ENCODE results near the gene TMEM59.

The TMEM59 gene

DNA sequence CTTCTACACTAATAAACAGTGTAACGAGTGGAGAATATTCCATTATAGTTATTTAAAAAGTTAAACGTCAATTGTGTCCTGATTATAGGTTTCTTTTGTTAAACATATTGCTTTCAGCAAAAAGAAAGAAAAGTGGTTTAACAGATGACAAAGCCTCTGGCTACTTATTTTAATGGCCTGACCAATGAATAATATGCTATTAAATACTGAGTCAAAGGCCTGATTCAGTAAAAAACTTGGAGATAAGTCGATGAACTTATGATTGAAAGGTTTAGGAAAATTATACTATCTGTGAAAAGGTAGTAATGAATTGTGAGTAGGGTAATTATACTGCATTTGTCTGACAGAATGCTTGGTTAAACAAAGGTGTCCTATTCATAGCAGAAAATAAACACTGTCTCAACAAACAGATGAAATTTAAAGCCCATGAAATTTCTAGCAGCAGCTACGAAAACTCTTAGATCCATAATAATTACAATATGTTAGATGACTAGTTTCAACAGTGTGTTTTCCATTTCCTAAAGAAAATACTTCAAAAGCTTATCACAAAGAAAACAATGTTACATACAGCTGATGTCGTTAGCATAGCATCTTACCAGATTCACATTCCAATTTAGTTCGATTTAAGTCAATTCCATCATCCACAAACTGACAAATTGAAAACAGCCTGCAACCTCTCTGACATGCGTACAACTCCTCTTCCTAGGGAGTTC is 6.2 kb downstream of the TMEM59 start:
- no peak overlapping the region for H4K8ac ChIP-seq (ENCODE audit: low read depth, low read length)
- no peaks in the 10 kb centered on the region for H3K9me3 ChIP-seq (ENCODE audit: insufficient read depth, low read depth, low read length)
- no peak overlapping the region for H2AK5ac ChIP-seq (ENCODE audit: low read length)
- H3K79me1 ChIP-seq (ENCODE audit: low read length): no peaks in the 10 kb centered on the region
- no peak overlapping the region for H2BK12ac ChIP-seq (ENCODE audit: low read length)
- H3K27ac ChIP-seq (ENCODE audit: low read depth, low read length): no peak overlapping the region
- no peak overlapping the region for H3K4me3 ChIP-seq (ENCODE audit: low read depth, low read length)
- H3K23ac ChIP-seq (ENCODE audit: low read length): no peak overlapping the region
- no peak for DNase-seq
- no peak overlapping the region for H3K9ac ChIP-seq (ENCODE audit: low read length)
- no CpG with 5 or more reads among the region's 7 CpGs for WGBS (ENCODE audit: extremely low coverage, insufficient coverage, insufficient read length)
- H3K4ac ChIP-seq (ENCODE audit: low read depth, low read length): no peak overlapping the region
- H3K4me1 ChIP-seq (ENCODE audit: control insufficient read depth in 1 of 2, insufficient read depth in 2 of 2, low read length in 2 of 2): peaks cover 0 to under 1% of the 10 kb centered on the region in 2 experiments
- H4K12ac ChIP-seq (ENCODE audit: low read depth, low read length): no peak overlapping the region
- no peaks in the 10 kb centered on the region for H3K27me3 ChIP-seq (ENCODE audit: insufficient read depth, low read length)
- H2BK120ac ChIP-seq (ENCODE audit: insufficient read depth, low read length, poor library complexity): no peak overlapping the region
- no peak overlapping the region for H3K14ac ChIP-seq (ENCODE audit: low read length)
- H2AFZ ChIP-seq (ENCODE audit: insufficient read depth, low read length, poor library complexity): no peak overlapping the region
- peaks cover 0 to 4% of the 10 kb centered on the region in 2 experiments for H3K36me3 ChIP-seq (ENCODE audit: control insufficient read depth in 1 of 2, insufficient read depth in 2 of 2, low read length in 2 of 2)
- no peak overlapping the region for H3K18ac ChIP-seq (ENCODE audit: low read length)
- peaks cover 3% of the 10 kb centered on the region for H3K79me2 ChIP-seq (ENCODE audit: control insufficient read depth, insufficient read depth, low read length, poor library complexity)
- H2BK5ac ChIP-seq (ENCODE audit: low read depth, low read length, poor library complexity): no peak overlapping the region
- H4K91ac ChIP-seq (ENCODE audit: low read depth, low read length): no peak overlapping the region
- H3K4me2 ChIP-seq (ENCODE audit: low read length): no peak overlapping the region

DNA sequence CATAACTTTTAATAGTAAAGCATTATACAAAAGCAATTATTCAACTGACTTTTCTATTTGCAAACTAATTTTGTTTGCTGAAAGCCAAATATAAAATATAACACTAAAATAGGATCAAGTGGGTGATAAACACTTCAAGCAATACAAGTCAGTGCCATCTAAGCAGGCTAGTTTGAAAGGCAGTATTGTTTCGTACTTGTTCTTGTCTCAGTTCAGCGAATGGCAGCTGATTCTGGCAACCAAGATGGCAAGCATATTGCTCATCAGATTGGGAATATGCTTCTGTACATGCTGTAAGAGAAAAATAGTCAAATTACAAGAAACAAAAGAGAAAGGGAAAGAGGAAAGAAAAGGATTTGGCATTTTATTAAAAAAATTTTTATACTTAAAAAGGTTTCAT is 7.5 kb downstream of the TMEM59 start:
- Histone ChIP-seq H2BK12ac (ENCODE audit: low read length) (no peak overlapping the region), H3K23ac (ENCODE audit: low read length) (no peak overlapping the region), H2BK120ac (ENCODE audit: insufficient read depth, low read length, poor library complexity) (no peak overlapping the region), H3K79me1 (ENCODE audit: low read length) (no peaks in the 10 kb centered on the region), H4K91ac (ENCODE audit: low read depth, low read length) (no peak overlapping the region), H3K14ac (ENCODE audit: low read length) (no peak overlapping the region), H3K9me3 (ENCODE audit: insufficient read depth, low read depth, low read length) (no peaks in the 10 kb centered on the region), H3K4me2 (ENCODE audit: low read length) (no peak overlapping the region), H3K9ac (ENCODE audit: low read length) (no peak overlapping the region), H3K4ac (ENCODE audit: low read depth, low read length) (no peak overlapping the region), H3K27me3 (ENCODE audit: insufficient read depth, low read length) (no peaks in the 10 kb centered on the region), H2AK5ac (ENCODE audit: low read length) (no peak overlapping the region), H3K27ac (ENCODE audit: low read depth, low read length) (no peak overlapping the region), H4K8ac (ENCODE audit: low read depth, low read length) (no peak overlapping the region), H2AFZ (ENCODE audit: insufficient read depth, low read length, poor library complexity) (no peak overlapping the region), H3K36me3 (ENCODE audit: control insufficient read depth in 1 of 2, insufficient read depth in 2 of 2, low read length in 2 of 2) (peaks cover 0 to 2% of the 10 kb centered on the region in 2 experiments), H3K4me1 (ENCODE audit: control insufficient read depth in 1 of 2, insufficient read depth in 2 of 2, low read length in 2 of 2) (no peaks in the 10 kb centered on the region), H3K4me3 (ENCODE audit: low read depth, low read length) (no peak overlapping the region), H4K12ac (ENCODE audit: low read depth, low read length) (no peak overlapping the region), H3K79me2 (ENCODE audit: control insufficient read depth, insufficient read depth, low read length, poor library complexity) (no peaks in the 10 kb centered on the region), H2BK5ac (ENCODE audit: low read depth, low read length, poor library complexity) (no peak overlapping the region), H3K18ac (ENCODE audit: low read length) (no peak overlapping the region)
- no peak for DNase-seq
- WGBS (ENCODE audit: extremely low coverage, insufficient coverage, insufficient read length): no CpG with 5 or more reads among the region's 2 CpGs

DNA sequence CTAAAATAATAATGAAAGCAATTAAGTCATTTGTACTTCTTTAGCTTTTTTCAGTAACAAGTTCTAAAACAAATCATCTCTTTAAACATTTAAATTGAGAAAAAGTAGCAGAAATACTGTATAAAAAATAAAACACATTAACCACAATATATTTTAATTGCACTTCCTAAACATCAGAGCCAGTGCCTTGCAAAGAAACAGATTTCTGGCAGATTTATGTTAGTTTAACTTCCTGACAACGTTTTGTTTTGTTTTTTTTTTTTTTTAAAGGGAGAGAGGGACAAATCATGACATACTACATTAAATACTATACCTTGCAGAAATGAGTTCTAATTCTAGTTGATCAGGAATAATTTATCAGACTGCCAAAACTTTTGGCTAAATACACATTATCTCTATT is 11.2 kb downstream of the TMEM59 start:
- no peaks in the 10 kb centered on the region for H3K4me1 ChIP-seq (ENCODE audit: control insufficient read depth in 1 of 2, insufficient read depth in 2 of 2, low read length in 2 of 2)
- H2AK5ac ChIP-seq (ENCODE audit: low read length): no peak overlapping the region
- no peak overlapping the region for H3K9ac ChIP-seq (ENCODE audit: low read length)
- no peak overlapping the region for H2BK120ac ChIP-seq (ENCODE audit: insufficient read depth, low read length, poor library complexity)
- no peak overlapping the region for H4K12ac ChIP-seq (ENCODE audit: low read depth, low read length)
- no peak overlapping the region for H3K4me2 ChIP-seq (ENCODE audit: low read length)
- WGBS (ENCODE audit: extremely low coverage, insufficient coverage, insufficient read length): no CpG with 5 or more reads among the region's 1 CpG
- no peak overlapping the region for H2BK5ac ChIP-seq (ENCODE audit: low read depth, low read length, poor library complexity)
- no peak overlapping the region for H4K91ac ChIP-seq (ENCODE audit: low read depth, low read length)
- H3K9me3 ChIP-seq (ENCODE audit: insufficient read depth, low read depth, low read length): no peaks in the 10 kb centered on the region
- no peak overlapping the region for H3K4me3 ChIP-seq (ENCODE audit: low read depth, low read length)
- H3K27me3 ChIP-seq (ENCODE audit: insufficient read depth, low read length): no peaks in the 10 kb centered on the region
- no peak for DNase-seq
- H3K79me2 ChIP-seq (ENCODE audit: control insufficient read depth, insufficient read depth, low read length, poor library complexity): no peaks in the 10 kb centered on the region
- H3K18ac ChIP-seq (ENCODE audit: low read length): no peak overlapping the region
- no peak overlapping the region for H3K4ac ChIP-seq (ENCODE audit: low read depth, low read length)
- no peak overlapping the region for H2BK12ac ChIP-seq (ENCODE audit: low read length)
- H3K23ac ChIP-seq (ENCODE audit: low read length): no peak overlapping the region
- no peak overlapping the region for H3K14ac ChIP-seq (ENCODE audit: low read length)
- H3K36me3 ChIP-seq (ENCODE audit: control insufficient read depth in 1 of 2, insufficient read depth in 2 of 2, low read length in 2 of 2): peaks cover 7 to 8% of the 10 kb centered on the region in 2 experiments
- H3K27ac ChIP-seq (ENCODE audit: low read depth, low read length): no peak overlapping the region
- no peak overlapping the region for H4K8ac ChIP-seq (ENCODE audit: low read depth, low read length)
- no peak overlapping the region for H2AFZ ChIP-seq (ENCODE audit: insufficient read depth, low read length, poor library complexity)
- no peaks in the 10 kb centered on the region for H3K79me1 ChIP-seq (ENCODE audit: low read length)

DNA sequence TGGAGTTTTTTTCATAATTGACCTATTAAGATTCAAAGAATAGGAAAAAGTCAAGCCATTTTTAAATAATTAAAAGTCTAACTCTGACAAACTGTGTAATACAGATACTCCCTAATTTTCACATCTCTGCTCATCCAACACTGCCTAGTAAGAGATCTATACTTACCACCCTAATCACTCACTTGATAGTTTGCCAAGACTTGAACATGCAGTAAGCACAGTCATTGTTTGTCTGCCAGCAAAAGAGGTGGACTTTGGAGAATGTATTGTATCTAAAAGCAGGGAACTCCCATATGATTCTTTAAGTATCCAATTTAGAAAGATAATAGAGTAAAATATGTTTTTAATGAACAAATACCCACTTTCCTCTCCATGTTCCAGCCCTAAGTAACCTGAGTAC is 15.5 kb downstream of the TMEM59 start:
- no peak overlapping the region for H3K4me2 ChIP-seq (ENCODE audit: low read length)

More for the DNA sequence above, 15.5 kb downstream of the TMEM59 start:
- Histone ChIP-seq H3K9ac (ENCODE audit: low read length) (no peak overlapping the region), H3K36me3 (ENCODE audit: control insufficient read depth in 1 of 2, insufficient read depth in 2 of 2, low read length in 2 of 2) (peaks cover 21 to 24% of the 10 kb centered on the region in 2 experiments), H3K23ac (ENCODE audit: low read length) (no peak overlapping the region), H3K27ac (ENCODE audit: low read depth, low read length) (no peak overlapping the region), H3K27me3 (ENCODE audit: insufficient read depth, low read length) (no peaks in the 10 kb centered on the region), H3K9me3 (ENCODE audit: insufficient read depth, low read depth, low read length) (no peaks in the 10 kb centered on the region), H3K18ac (ENCODE audit: low read length) (no peak overlapping the region), H2BK12ac (ENCODE audit: low read length) (no peak overlapping the region), H4K8ac (ENCODE audit: low read depth, low read length) (no peak overlapping the region), H2BK120ac (ENCODE audit: insufficient read depth, low read length, poor library complexity) (no peak overlapping the region), H3K79me2 (ENCODE audit: control insufficient read depth, insufficient read depth, low read length, poor library complexity) (no peaks in the 10 kb centered on the region), H2BK5ac (ENCODE audit: low read depth, low read length, poor library complexity) (no peak overlapping the region), H3K14ac (ENCODE audit: low read length) (no peak overlapping the region), H3K4me1 (ENCODE audit: control insufficient read depth in 1 of 2, insufficient read depth in 2 of 2, low read length in 2 of 2) (no peaks in the 10 kb centered on the region), H3K4ac (ENCODE audit: low read depth, low read length) (no peak overlapping the region), H2AK5ac (ENCODE audit: low read length) (no peak overlapping the region), H2AFZ (ENCODE audit: insufficient read depth, low read length, poor library complexity) (no peak overlapping the region), H4K12ac (ENCODE audit: low read depth, low read length) (no peak overlapping the region), H4K91ac (ENCODE audit: low read depth, low read length) (no peak overlapping the region), H3K4me3 (ENCODE audit: low read depth, low read length) (no peak overlapping the region), H3K79me1 (ENCODE audit: low read length) (no peaks in the 10 kb centered on the region)
- DNase-seq: no peak
